DLD1 (cell line): ENCODE results near the gene TPO.
"Not testable (repeated sequence)": the region's sequence is repeated elsewhere in the genome, so short reads cannot be mapped to it uniquely, and the experiment has no call there.

Experiments used
- in situ Hi-C: cut with HindIII; loops from 2 replicates; pipeline ENCODE4 v1.10.0; 2017; ENCODE audit warnings: low sequenced_read_pairs

The TPO gene

DNA sequence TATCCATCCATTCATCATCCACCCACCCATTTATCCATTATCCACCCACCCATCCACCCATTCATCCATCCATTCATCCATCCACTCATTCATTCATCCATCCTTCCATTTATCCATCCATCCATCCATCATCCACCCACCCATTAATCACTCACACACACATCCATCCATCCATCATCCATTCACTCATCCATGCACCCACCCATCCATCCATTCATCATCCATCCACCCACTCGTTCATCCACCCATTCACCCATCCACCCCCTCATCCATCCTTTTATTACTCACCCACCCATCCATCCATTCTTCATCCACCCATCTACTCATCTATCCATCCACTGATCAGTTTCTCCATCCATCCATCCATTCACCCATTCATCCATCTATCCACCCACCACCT is 8.1 kb upstream of the TPO start:
- in situ Hi-C loops: no loop called here

DNA sequence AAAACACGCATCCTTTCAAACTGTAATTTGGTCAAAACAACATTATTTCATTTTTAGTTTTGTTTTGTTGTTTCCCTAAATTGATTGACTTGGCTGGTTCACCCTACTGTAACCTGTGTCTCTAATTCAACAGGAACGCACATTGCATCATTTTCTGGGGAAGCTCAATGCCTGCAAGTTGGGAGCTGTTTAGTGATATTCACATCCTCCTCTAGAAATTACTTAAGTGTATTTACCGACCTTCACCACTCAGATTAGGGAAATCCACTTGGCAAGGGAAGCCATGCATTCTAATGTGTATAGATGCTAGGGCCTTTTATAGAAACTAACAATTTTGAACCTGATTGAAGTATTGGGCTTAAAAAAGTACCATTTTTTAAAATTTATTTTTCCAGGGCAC is 7.3 kb upstream of the TPO start:
- in situ Hi-C loops: no loop called here

DNA sequence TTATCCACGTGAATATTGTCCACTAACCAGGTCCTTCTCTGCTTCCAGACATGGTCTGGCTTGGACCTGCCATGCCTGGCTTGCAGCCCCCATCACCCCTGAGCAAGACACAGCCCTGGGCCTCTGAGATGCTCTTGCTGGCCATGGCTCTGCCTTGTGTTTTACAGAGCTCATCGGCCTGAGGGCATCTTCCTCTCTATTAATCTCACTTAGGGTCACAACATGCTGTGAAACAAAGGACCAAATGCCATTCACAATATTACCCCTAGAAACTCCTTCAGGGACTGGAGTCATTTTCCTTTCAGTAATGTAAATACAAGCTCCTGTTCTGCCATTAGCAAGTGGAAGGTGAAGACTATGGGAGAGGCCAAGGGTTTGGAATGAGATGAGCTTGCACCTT is 6.8 kb upstream of the TPO start:
- in situ Hi-C loops: no loop called here

DNA sequence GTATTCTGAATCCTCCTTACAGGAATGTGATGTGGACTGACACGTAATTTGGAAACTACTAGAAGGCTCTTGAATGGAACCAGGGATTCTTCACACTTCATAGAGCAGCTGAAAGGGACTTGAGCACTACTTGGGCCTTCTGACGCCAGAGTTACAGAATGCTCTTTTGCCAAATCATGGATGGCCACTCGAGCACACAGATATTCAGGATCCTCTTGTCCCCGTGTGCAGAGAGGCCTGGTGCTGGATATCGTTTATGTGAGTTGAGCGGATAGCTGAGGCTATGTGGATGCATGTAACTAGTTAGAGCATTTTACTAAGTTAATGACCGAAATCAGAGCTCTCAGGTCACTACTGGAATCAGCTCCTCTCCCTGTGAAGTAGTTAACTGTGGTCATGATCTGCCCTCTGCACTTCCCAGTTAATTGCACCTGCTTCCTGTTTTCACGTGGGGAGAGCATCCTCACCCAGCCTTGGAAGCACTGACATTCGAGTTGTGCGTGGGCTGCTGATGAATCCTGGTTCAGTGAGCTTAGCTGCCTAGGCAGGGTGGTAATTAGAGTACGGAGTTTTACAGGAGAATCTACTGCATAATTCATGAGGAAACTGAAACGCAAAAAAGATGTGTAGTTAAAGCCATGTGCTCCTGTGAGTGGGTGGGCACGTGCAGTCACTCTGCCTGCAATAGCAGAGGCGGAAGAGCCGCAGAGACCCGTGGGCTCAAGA is 5.2 kb upstream of the TPO start:
- in situ Hi-C loops: no loop called here

DNA sequence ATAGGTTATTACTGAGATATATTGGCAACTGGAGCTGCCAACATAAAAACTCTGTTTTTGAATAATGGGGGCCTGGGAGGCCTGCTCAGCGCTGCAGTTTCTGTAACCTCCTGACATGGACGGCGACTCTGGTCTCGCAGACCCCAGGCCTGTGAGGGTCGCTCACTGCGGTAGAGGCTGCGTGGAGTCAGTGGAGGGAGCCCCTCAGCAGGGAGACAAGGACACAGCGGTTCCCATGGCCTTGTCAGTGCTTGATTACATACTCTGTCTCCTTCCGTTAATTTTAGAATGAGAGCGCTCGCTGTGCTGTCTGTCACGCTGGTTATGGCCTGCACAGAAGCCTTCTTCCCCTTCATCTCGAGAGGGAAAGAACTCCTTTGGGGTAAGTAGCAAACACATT is 858 bp downstream of the TPO start:
- in situ Hi-C loops: no loop called here

DNA sequence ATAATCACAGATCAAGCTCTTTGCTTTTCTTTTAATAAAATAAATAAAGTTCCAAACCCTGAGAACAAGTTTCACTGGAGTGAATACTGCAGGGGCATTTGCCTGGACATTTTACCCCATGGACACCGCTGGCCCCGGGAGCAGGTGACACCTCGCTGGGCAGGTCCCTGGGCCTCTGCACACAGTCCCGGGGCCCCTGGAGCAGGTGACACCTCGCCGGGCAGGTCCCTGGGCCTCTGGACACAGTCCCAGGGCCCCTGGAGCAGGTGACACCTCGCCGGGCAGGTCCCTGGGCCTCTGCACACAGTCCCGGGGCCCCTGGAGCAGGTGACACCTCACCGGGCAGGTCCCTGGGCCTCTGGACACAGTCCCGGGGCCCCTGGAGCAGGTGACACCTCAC is 1.6 kb downstream of the TPO start:
- in situ Hi-C loops: not testable (repeated sequence)

DNA sequence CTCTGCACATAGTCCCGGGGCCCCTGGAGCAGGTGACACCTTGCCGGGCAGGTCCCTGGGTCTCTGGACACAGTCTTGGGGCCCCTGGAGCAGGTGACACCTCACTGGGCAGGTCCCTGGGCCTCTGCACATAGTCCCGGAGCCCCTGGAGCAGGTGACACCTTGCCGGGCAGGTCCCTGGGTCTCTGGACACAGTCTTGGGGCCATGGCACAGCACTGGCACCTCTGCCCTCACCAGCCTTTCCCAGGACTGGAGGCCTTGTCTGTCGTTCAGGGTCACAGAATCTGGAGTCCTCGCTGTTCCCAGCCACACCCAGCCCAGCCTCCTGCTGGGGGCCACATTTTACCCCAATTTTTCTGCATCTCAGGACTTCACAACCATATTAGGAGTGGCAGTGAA is 2.2 kb downstream of the TPO start:
- in situ Hi-C loops: no loop called here

DNA sequence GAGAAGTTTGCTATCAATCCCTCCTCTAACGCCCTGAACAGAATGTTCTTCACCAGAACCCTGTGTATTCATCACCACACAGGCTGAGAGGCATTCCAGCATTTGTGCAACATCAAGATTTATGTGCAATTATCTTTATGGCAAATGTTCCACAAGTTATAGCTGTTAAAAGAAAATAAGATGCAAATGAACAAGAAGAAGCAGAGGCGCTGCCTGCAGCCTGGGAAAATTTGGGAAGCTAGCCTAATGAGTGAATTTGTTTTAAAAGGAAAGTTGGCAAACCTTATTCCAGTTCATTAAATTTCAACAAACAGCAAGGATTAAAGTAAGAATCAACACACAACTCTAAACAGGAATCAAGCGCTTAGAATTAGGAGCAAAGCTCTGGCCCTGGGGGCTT is 5.3 kb downstream of the TPO start:
- in situ Hi-C loops: no loop called here

DNA sequence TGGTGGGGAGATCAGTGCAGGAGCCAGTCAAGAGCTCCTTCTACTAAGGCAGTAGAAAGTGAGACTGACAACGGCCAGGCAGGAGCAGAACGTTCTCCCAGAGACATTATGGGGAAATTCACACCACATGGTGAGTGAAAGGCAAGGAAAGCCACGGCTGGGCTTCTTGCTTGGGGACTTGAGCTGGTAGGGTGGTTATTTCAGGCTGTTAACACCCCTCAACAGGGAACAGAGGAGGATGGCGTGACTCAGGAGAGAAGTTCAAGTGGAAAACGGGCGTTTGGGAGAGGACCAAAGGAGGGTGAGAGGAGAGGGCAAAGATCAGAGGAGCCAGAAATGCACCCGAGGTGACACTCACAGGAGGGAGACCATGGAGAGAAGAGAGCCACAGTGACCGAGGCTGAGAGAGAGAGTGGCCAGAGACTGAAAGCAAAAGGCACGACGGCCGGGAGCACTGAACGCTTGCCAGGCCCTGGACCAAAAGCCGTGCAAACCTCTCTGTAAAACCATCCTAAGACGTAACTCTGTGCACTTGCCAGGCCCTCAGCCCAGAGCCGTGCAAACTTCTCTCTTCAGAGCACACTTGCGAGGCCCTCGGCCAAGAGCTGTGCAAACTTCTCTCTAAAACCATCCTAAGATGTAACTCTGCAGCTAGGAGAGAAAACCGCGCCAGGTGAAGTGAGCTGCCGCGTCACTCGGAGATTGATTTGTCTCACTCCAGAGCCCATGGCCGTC is 7.7 kb downstream of the TPO start:
- in situ Hi-C loops: no loop called here

DNA sequence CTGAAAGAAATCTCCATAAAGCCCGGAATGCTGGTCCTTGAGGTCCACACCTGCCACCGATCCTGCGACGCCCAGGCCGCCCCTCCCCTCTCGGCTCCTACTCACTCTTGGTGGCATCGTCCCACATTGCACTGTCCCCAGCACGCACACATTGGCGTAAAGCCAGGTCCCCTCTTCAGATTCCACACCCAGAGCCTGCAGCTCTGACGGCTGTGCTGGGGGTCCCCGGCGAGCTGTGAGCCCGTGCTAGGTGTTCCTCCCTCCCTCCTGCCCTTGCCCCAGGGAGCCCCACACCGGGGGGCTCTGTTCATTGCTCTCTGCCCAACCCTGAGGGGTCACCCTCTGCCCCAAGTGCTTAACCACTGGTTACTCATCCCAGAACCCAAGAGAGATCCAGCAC is 8.5 kb downstream of the TPO start:
- in situ Hi-C loops: no loop called here

DNA sequence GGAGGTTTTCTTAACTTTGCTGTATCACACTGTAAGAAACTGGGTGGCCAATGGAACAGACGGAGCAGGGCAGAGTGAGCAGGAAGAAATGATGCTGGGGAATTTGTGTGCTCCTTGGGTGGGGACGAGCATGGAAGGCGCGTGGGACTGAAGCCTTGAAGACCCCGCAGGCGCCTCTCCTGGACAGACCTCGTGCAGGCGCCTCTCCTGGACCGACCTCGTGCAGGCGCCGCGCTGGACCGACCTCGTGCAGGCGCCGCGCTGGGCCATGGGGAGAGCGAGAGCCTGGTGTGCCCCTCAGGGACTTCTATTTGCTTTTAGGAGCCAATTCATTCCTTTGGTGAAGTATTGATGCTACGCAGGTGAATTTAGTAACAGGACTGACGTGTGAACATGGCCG is 8.9 kb downstream of the TPO start:
- in situ Hi-C loops: no loop called here

DNA sequence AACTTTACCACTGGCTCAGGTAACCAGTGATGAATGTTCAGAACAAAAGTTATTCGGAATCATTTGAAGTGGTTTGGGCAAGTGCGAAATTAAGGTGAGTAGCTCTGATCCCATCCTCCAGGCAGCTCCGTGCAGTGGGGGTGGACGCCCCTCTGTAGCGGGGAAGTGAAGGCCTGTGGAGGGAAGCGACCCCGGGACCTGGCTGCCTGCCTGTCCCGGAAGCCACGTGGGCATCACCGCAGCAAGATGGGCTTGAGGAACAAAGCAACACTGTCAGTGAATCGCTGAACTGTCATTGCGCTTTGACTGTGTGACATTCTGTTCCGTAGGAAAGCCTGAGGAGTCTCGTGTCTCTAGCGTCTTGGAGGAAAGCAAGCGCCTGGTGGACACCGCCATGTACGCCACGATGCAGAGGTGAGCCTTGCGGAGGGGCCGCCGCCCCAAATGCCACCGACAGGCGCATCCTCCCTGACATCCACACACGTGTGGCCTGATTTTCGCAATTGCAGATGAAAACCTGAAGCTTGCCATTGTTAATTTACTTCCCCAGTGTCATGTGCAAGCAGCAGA is 9.5 kb downstream of the TPO start:
- in situ Hi-C loops: no loop called here

DNA sequence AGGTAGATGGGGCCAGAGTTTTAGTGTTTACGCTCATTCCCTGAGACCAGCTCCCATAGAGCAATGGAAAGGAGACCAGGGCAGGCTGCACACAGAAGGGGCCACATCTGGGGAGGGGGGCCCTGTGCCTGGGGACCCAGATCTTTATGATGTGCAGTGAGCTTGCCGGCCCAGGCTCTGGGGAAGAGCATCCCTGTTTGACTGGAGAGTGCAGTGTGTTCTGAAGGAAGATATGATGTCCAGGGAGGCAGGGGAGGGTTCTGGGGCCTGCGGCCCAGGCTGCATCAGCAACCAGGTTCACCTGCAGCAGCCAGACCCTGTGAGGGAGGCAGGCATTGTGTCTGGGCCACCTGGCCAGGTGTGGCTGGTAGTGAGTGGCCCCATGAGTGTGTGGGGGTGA is 13.8 kb downstream of the TPO start:
- in situ Hi-C loops: no loop called here

DNA sequence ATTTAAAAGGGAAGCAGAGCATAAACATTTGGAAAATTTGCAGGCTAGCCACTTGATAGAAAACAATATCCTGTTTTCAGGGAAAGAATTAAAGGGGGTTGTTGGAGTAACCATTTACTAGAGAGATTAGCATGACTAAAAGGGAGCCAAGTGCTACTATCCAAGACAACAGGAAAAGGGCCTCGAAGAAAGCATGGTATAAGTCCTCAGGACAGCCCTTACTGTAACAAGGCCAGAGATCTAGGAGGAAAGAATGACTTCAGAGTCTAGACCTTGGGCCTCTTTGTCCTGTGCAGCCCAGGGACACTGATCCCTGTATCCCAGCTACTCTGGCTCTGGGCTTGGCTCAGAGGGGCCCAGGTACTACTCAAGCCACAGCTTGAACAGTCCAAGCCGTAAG is 16.6 kb downstream of the TPO start:
- in situ Hi-C loops: no loop called here

DNA sequence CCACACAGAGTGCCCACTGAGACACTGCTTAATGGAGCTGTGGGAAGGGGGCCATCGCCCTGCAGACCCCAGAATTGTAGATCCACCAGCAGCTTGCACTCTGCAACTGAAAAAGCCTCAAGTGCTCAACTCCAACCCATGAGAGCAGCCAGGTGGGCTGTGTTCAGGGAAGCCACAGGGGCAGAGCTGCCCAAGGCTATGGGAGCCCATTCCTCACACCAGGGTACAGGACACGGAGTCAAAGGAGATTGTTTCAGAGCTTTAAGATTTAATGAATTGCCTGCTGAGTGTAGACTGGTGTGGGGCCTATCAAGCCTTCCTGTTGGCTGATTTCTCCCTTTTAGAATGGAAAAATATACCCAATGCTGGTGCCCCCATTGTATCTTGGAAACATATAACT is 17.2 kb downstream of the TPO start:
- in situ Hi-C loops: no loop called here

DNA sequence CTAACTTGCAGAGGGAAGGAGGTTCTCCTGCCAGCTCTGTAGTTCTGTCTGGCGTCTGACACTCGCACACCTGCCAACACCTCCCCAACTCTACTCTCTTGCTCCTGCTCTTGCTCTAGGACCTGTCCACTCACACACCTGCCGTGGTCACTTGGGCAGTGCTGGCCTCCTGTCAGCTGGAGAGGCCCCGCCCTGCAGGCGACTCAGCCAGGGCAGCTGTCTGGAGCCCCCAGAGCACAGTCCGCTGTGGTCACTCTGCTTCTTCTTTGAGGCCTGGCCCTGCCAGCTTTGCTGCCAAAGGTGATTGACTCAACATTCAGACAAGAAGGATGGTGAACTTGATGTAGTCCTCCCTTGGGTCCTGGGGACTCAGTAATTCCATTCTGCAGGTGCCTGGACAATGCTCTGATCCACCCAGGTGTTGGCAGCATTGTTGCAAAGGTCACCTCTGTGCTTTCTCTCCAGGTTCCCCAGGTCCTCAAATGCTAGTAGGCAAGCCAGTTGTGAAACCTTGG is 18.7 kb downstream of the TPO start:
- in situ Hi-C loops: no loop called here

DNA sequence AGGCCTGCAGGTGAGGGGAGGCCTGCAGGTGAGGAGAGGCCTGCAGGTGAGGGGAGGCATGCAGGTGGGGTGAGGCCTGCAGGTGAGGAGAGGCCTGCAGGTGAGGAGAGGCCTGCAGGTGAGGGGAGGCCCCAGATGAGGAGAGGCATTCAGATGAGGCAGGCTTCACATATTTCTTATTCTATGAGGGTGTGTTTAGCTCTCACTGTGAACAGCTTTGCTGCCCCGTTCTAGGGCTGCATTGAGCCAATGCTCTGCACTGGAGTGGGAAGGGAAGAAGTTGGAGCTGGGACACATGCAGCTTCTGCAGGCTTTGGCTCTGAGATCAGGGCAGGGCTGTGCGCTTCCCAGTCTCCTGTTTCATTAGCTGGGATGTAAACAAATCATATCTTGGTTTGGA is 19.5 kb downstream of the TPO start:
- in situ Hi-C loops: no loop called here

DNA sequence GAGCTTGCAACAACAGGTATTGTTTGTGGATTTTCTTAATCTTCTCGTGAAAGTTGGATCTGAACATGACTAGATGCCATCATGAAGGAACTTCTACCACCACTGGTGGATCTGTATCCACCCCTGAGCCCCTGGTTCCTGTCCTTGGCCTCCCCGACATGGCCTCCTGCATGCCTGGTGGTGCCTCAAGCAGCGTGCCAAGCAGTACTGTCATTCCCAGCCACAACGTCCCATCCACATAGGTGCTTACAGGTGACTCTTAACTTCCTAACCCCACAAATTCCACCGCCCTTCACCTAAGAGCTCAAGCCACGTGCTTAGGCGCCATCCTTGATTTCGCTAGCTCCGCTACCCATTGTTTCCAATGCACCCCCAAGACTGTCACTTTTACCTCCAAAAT is 23.1 kb downstream of the TPO start:
- in situ Hi-C loops: no loop called here

DNA sequence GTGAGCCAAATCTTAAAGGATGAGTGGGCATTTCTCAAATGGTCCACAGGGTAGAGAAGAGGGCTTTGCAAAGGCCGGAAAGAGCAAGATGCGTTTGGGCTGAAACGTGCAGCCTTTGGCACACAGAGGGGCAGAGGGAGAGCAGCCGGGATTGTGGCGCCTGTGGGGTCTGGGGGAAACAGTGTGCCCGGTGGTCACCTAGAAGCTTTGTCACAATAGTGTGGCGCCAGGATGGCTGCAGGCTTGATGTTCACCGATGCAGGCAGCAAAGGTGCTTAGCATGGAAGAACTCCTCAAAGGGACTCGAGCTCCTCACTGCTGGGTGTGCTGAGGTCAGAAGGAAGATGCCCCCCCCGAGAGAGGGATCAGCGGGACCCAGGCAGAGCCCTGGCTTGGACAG is 23.8 kb downstream of the TPO start:
- in situ Hi-C loops: no loop called here

DNA sequence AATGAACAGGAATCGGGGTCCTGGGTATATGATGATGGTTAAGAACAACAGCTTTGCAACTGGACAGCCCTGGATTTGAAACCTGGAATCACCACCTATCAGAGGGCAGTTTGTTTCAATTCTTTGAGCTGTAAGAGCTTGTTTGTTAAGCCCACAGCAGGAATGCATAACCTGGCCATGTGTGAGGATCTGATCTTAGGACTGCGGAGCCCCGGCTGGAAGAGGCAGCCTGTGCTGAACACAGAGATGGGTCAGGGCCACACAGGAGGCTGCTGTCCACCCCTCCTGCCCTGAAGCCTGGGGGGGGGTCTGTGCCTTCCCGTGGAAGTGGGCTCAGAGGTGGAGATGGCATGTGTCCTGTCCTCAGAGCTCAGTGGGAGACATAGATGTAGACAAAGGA is 24.3 kb downstream of the TPO start:
- in situ Hi-C loops: no loop called here

DNA sequence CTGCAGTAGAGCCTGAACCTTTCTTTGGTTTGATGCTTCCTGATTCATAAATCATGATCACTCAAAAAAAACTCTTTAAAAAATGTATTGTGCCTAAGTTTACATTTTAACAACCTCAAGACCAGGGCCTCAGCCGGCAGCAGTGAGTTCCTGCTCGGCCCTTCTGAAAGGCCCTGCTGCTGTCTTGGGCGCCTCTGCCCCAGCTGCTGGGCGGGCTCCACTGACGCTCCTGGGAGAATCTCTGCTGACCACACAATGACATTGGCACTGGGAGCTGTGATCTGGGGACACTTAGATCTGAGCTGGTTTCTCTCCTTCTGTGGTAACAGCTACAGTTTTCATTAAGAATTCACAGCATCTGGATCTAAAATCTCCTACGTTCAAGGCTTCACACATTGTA is 25.7 kb downstream of the TPO start:
- in situ Hi-C loops: no loop called here

DNA sequence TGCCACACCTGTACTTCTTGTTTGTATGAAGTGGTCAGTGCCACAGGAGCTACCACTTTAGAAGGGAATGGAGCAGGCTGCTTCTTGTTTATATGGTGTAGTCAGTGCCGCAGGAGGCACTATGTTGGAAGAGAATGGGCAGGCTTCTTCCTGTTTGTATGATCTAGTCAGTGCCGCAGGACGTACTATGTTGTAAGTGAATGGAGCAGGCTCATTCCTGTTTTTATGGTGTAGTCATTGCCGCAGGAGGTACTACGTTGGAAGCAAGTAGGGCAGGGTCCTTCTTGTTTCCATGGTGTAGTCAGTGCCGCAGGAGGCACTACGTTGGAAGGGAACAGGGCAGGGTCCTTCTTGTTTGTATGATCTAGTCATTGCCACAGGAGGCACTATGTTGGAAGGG is 27.3 kb downstream of the TPO start:
- in situ Hi-C loops: no loop called here
